Measurements from ENCODE around the gene PLIN1.
A peak's percentile ranks its signal among the peaks of the same experiment; 100 is the strongest.
"Not testable (repeated sequence)": the region's sequence is repeated elsewhere in the genome, so short reads cannot be mapped to it uniquely, and the experiment has no call there.

Gene PLIN1, protein sequence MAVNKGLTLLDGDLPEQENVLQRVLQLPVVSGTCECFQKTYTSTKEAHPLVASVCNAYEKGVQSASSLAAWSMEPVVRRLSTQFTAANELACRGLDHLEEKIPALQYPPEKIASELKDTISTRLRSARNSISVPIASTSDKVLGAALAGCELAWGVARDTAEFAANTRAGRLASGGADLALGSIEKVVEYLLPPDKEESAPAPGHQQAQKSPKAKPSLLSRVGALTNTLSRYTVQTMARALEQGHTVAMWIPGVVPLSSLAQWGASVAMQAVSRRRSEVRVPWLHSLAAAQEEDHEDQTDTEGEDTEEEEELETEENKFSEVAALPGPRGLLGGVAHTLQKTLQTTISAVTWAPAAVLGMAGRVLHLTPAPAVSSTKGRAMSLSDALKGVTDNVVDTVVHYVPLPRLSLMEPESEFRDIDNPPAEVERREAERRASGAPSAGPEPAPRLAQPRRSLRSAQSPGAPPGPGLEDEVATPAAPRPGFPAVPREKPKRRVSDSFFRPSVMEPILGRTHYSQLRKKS

DNA sequence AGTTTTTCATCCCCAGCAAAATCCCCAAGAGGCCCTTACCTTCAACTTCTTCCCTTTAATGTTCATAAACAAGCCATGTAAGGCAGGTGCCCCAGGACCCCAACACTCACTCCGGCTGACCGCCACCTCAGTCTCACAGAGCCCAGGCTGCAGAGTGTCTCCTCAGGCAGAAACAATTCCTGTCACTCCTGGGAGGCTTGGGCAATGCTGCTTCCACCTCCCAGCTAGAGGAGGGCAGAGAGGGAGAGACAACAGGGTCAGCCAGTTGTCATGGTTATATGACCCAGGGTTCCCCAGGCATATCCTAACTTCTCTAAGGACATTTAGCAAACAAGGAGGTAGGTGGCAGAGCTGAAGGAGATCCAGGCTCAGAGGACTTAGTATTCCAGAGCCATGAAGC is at the start of gene PLIN1:
PLIN1 (minus strand) TSS at position 156 of the 400 bp plus-strand sequence. CDS start 1,878 bp downstream, outside the sequence.
- DNase-seq (ENCODE audit: low read depth in 3 of 3), result no peak

GRCh38 chr15:89728254-89728653 is 49.1 kb upstream of the PLIN1 start:
- no peak for DNase-seq (ENCODE audit: low read depth in 3 of 3)

DNA sequence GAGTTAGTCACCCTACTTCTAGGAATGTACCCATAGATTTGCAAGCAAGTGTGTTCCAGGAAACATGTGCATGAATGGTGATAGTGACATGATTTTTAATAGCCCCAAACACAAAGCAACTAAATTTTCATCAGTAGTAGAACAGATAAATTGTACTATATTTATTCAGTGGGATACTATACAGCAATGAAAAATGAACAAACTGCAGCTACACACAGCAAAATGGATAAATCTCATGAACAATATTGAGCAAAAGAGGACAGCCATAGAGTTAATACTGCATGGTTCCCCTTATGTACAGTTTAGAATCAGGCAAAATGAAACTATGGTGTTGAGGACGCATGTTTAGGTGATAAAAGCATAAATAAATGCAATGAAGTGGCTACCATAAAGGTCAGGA is 45.9 kb upstream of the PLIN1 start:
- no peak for DNase-seq (ENCODE audit: low read depth in 3 of 3)

GRCh38 chr15:89724621-89725020 is 45.5 kb upstream of the PLIN1 start:
- DNase-seq (ENCODE audit: low read depth in 3 of 3), result no peak

DNA sequence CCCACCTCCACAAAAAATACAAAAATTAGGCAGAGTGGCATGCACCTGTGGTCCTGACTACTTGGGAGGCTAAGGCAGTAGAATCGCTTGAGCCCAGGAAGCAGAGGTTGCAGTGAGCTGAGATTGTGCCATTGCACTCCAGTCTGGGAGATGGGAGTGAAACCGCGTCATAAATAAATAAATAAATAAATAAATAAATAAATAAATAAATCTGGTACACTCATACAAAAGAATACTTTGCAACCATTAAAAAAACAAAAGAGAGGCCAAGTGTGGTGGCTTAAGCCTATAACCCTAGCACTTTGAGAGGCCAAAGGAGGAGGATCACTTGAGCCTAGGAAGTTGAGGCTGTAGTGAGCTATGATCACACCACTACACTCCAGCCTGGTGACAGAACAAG is 43.9 kb upstream of the PLIN1 start:
- no peak for DNase-seq (ENCODE audit: low read depth in 3 of 3)

GRCh38 chr15:89714775-89715174 is 35.6 kb upstream of the PLIN1 start:
- DNase-seq (ENCODE audit: low read depth in 3 of 3), result no peak

GRCh38 chr15:89707577-89707976 is 28.4 kb upstream of the PLIN1 start:
- DNase-seq (ENCODE audit: low read depth in 3 of 3), result no peak

- DNase-seq (ENCODE audit: low read depth in 3 of 3), result no peak
Observed at GRCh38 chr15:89704411-89704810, 25.2 kb upstream of the PLIN1 start.

DNA sequence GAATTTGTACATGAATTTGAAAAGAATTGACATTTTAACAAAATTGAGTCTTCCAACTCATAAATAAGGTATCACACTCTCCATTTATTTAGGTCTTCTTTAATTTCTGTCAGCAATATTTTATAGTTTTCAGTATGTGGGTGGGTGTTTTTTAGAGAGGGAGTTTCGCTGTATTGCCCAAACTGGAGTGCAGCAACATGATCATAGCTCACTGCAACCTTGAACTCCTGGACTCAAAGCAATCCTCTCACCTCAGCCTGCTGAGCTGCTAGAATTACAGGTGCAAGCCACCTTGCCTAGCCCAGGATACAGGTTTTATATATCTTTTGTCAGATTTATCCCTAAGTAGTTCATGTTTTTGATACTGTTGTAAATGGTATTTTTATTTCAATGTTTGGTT is 16.0 kb upstream of the PLIN1 start:
- DNase-seq (ENCODE audit: low read depth in 3 of 3), result no peak

GRCh38 chr15:89693696-89694095 is 14.5 kb upstream of the PLIN1 start:
- DNase-seq (ENCODE audit: low read depth in 3 of 3), result no peak

DNA sequence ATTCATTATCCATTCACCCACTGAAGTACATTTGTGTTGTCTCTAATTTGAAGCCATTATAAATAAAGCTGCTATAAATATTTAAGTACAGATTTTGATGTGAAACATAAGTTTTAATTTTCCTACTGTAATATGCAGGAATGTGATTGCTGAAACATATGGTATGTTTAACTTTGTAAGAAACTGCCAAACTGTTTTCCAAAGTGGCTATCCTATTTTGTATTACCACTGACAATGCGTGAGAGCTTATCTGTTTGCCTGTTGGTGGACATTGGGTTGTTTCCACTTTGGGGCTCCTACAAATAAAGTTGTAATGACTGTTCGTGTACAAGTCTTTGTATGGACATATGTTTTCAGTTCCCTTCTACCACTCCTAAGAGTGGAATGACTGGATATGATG is 13.9 kb upstream of the PLIN1 start:
- no peak for DNase-seq (ENCODE audit: low read depth in 3 of 3)

- peak; percentile 57 to 78 (median 64) for DNase-seq (ENCODE audit: low read depth in 3 of 3)
Observed at GRCh38 chr15:89690276-89691218, 11.4 kb upstream of the PLIN1 start, which contains the start of the genes PEX11A and WDR93. TSS of gene PEX11A (minus strand) at chr15:89690754. CDS start at chr15:89690632, 122 bp downstream. TSS of gene WDR93 (plus strand) at chr15:89690811. CDS start at chr15:89701747, 10,936 bp downstream.

GRCh38 chr15:89689930-89690275 is 10.7 kb upstream of the PLIN1 start:
- DNase-seq (ENCODE audit: low read depth in 3 of 3), result not testable (repeated sequence)

DNA sequence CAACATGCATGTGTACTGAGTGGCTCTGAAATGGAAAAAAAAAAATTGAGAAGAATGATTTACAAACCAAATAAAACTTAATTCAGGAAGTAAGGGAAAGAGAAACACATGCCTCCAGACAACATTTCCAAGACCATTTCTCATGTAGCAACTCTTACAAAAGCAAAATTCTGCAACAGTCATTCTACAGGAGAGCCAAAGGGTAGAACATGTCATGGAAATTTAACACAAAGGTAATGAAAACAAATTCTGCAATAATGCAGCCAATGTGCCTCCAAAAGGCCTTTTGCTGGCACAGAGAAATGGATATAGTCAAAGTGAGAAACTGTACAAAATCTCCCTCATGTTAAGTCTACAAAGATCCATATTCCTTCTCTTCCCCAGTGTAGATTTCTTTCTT is 7.4 kb upstream of the PLIN1 start:
- DNase-seq (ENCODE audit: low read depth in 3 of 3), result no peak

DNA sequence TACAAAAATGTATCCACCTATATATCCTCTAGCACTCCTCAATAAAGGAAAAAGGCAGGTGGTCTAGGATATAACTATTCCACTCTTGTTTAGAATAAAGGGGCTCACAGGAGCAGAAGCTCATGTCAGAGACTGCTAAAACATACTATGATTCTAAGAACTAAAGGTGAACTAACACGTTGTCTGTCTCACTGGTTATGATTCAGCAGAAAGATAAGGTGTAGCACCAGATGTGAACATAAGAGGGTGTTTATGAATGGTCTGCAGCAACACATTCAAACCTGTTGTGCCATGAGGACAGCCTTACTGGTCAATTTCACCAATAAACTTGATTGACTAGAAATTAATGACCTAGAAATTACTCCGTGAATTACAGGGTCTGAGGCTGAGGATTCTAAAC is 6.8 kb upstream of the PLIN1 start:
- no peak for DNase-seq (ENCODE audit: low read depth in 3 of 3)

DNA sequence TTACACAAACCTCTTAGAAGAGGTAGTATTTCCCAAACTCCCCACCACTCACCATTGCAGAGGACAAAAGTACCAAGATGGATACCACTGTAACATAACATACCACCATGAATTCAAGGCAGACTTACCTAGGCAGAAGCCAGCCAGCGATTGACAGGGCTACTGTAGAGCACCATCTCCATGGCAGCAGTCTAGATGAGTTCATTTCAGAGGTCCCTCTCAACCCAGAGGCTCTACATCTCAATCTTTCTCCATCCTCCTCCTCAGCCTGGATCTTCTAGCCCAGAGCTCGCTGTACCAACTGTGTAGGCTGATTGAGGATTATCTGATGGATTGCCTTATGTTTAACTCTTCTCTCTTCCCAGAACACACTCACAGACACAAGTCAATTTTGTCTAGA is 2.0 kb upstream of the PLIN1 start:
- DNase-seq (ENCODE audit: low read depth in 3 of 3), result no peak

DNA sequence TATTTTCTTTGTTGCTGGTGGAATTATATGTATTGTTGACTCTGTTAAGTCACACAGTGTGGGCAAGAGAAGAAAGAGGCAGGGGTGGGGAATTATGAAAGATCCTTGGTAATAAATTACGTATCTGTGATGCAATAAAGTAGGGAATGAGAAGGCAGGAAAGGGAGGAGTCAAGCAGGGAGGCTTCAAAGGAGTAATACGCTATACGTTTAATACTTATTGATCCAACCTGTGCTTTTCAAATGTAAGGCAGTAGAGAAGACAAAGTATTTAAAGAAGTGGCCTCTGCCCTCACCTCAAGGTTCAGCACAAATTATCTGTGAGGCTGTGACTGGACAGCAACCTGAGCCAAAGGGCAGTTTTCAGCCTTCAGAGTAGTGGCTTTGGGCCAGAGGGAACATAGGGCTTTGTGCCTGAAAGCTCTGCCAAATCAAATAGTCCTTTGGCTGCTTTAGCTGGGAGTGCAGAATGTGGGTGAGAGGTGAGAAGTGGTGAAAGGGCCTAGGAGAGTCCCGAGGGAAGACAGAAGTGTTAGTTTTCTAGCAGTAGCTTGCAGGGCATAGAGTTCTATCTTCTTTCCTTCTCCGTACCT is 1.2 kb upstream of the PLIN1 start:
- DNase-seq (ENCODE audit: low read depth in 3 of 3), result no peak

DNA sequence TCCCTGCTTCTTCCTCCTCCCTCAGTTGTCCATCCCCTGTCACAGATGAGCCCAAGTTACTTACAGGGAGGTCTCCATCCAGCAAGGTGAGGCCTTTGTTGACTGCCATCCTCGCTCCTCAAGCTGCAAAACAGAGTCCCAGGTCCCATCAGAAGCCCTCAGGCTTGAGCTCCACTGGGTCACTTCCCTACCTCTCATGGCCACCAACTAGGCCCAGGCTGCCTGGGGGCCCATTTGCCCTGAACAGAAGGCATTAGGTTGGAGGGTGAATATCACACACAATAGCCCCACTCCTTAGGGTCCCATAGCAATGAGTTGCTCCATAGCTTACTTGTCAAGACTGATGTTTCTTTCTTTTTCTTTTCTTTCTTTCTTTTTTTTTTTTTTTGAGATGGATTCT is 1.8 kb downstream of the PLIN1 start:
- DNase-seq (ENCODE audit: low read depth in 3 of 3), result no peak

DNA sequence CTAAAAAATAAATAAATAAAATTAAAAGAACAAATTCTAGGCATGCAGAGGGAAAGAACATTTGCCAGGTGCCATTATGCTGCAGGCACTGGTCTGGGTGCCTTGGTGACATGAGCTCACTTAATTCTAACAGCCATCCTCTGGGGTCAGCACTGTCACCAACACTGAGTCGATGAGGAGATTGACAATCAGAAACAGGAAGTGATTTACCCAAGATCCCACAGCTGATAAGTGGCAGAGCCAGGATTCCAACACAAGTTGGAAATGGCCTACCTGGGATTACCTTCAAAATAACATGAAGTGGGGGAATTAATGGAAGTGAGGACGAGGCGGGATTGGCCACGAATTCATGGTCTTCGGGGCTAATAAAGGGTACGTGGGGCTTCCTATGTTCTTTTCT is 3.6 kb downstream of the PLIN1 start:
- no peak for DNase-seq (ENCODE audit: low read depth in 3 of 3)

DNA sequence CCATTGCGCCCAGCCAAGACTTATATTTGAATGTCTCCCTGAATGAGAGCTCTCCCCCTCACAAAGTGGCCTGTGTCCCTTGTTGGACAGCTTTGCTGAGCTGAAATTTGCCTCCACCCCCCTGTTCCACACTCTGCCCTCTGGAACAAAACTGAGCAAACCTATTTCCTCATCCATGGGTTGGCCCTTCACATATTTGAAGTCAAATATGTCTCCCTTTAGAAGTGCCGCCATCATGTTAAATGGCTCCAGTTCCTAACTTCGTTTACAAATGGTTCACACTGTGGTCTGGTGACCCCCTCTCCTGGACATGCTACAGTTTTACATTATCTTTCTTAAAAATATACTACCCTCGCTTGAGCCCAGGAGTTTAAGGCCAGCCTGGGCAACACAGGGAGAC is 4.6 kb downstream of the PLIN1 start:
- DNase-seq (ENCODE audit: low read depth in 3 of 3), result no peak

GRCh38 chr15:89673165-89673512 is 6.0 kb downstream of the PLIN1 start:
- peak in 1 of 3 experiments; percentile 24 for DNase-seq (ENCODE audit: low read depth in 3 of 3)
